Measurements from ENCODE around the gene ARHGAP10.

The ARHGAP10 gene

GRCh38 chr4:148103597-148104355 lies 371.9 kb downstream of the ARHGAP10 start:
- no peak for DNase-seq

- DNase-seq, result no peak
Measured at GRCh38 chr4:148108766-148109165, 376.9 kb downstream of the ARHGAP10 start.

GRCh38 chr4:148109216-148109615 lies 377.3 kb downstream of the ARHGAP10 start:
- no peak for DNase-seq

GRCh38 chr4:148110169-148110568 lies 378.3 kb downstream of the ARHGAP10 start:
- DNase-seq, result no peak

GRCh38 chr4:148112231-148112982 lies 380.5 kb downstream of the ARHGAP10 start:
- no peak for DNase-seq

GRCh38 chr4:148114436-148114835 lies 382.5 kb downstream of the ARHGAP10 start:
- DNase-seq, result no peak

GRCh38 chr4:148116264-148116663 lies 384.4 kb downstream of the ARHGAP10 start:
- peak; percentile 81 for DNase-seq

- DNase-seq, result no peak
Measured at GRCh38 chr4:148116969-148117368, 385.1 kb downstream of the ARHGAP10 start.

- DNase-seq, result no peak
Measured at GRCh38 chr4:148118179-148118578, 386.3 kb downstream of the ARHGAP10 start.

GRCh38 chr4:148118633-148119032 lies 386.7 kb downstream of the ARHGAP10 start:
- peak; percentile 19 for DNase-seq

GRCh38 chr4:148120216-148120615 lies 388.3 kb downstream of the ARHGAP10 start:
- DNase-seq, result no peak

Measured in RPMI8226 (cell line).